Activated T-cell treated with anti-CD3 and anti-CD28 coated beads for 24 hours (primary cell): ENCODE results near the gene RNASEH2A.

Experiments used
- DNase-seq: peaks from one replicate; pipeline ENCODE4 v3.0.0-alpha.2; 2020; ENCODE audit warnings: low read depth

Gene RNASEH2A

DNA sequence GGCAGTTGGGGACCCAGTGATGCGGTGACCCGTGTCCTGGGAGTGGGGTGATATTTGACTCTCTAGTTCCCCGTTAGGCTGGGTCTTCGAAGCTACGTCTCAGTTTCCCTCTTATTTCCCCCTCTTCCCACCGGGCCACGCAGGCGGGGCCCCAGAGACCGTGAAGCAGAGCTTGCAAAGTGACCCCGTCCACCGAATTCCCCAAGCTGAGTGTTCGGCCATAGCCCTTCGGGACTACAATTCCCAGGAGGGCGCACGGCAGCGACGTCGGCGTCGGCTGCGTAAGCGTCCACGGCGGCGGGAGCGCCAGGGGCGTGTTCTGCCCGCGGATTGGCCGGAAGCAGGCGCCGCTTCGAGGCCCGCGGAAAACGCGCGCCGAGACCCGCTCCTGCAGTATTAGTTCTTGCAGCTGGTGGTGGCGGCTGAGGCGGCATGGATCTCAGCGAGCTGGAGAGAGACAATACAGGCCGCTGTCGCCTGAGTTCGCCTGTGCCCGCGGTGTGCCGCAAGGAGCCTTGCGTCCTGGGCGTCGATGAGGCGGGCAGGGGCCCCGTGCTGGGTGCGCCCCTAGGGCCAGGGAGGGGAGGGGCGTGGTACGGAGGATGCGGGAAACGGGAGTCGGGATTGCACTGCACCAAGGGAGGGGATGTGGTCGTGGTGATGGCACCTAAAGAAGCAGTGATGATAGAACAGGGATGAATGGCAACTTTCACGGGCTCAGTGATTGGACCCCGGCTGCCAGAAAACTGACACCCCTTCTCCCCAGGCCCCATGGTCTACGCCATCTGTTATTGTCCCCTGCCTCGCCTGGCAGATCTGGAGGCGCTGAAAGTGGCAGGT, at the start of gene RNASEH2A:
Gene RNASEH2A, plus strand, starts transcription at position 343 of the 840 bp plus-strand sequence. Its CDS starts 90 bp downstream, at position 433.
- DNase-seq = peak; percentile 87

DNA sequence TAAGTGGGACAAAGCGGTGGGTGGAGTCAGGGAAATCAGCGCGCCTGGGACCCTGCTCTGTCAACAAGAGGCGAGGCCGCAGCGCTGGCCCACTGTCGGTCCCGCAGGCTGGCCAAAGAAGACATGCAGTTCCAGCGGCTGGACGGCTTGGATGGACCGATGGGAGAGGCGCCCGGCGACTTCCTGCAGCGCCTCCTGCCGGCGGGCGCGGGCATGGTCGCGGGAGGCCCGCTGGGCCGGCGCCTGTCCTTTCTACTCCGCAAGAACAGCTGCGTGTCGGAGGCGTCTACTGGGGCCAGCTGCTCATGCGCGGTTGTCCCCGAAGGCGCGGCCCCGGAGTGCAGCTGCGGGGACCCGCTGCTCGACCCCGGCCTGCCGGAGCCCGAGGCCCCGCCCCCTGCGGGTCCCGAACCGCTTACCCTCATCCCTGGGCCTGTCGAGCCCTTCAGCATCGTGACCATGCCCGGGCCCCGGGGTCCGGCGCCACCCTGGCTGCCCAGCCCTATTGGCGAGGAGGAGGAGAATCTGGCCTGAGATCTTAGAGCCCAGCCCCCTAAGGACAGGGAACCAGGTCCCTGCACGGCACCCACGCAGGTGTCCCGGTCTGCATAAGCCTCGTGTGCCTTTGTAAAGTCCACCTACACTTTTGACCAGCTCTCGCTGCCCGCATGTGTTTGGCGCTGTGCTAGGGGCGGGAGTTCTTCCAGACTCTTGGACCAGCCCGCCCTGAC, 48.7 kb upstream of the RNASEH2A start:
- peak; percentile 54 for DNase-seq

DNA sequence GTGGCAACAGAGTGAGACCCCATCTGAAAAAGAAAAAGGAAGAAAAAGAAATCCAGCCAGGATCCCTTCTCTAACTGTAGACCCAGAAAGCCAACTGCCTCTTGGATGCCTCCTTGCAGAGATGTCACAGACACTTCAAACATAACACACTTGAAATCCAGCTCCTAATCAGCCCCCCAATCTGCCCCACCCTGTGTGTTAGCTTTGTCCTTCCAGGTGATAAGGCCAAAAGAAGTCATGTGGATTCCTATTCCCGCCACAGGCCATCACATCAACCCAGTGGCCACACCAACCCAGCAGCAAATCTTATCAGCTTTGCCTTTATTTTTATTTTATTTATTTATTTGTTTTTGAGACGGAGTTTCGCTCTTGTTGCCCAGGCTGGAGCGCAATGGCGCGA, 46.7 kb upstream of the RNASEH2A start:
- DNase-seq = no peak

DNA sequence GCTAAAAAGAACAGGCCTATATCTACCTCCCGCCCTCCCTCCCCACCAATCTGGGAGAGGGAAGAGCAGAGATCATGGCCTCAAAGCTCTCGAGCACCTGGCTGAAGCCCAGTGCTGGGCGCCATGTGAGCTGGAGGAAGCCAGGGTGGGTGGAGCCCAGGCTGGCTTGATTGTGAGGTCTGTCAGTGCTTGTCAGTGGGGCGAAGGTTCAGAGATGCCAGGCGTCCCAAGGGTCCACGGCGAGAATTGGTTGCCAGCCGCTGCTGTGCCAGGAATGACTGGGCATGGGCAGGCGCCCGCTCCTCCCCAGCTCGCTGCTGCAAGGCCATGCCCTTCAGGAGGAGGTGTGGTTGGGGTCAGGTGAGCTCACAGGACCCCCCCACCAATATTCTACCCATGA, 43.3 kb upstream of the RNASEH2A start:
- DNase-seq = no peak

DNA sequence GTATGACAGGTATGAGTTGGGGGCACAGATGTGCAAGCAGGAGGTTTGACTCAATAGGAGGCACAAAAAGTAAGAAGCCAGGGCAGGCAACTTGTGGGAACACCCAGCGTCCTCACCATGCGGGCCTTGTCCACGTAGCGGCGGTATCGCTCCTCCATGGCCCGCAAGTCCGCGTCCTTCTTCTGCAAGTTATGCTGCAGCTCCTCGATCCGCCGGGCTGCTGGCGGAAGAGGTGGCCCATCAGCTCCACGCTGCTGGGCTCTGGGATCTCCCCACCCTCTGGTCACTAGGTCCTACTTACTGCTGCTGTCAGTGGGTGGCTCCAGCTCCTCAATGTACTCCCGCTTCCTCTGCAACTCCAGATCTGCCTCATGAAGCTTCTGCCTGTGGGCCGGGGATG, 41.7 kb upstream of the RNASEH2A start:
- no peak for DNase-seq

DNA sequence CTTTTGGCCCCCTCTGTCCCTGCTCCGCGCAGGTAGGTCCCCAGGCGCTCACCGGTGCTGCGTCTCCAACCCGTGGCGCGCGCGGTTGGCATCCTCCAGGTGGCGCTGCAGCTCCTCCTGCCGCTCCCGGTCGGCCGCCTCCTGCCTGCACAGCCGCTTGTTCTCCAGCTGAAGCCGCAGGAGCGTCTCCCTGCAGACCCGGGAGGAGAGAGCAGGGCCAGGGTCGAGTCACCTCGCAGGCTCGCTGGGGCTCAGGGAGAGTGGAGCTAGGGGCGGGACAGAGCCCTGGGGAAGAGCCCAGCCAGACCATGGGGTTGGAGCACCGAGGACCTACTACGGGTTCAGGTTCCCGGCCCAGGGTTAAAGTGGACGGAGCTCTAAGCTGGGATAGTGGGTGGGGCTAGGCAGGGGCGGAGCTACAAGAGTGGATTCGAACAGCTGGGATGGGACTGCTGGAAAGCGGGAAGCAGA, 40.3 kb upstream of the RNASEH2A start:
- peak; percentile 58 for DNase-seq

DNA sequence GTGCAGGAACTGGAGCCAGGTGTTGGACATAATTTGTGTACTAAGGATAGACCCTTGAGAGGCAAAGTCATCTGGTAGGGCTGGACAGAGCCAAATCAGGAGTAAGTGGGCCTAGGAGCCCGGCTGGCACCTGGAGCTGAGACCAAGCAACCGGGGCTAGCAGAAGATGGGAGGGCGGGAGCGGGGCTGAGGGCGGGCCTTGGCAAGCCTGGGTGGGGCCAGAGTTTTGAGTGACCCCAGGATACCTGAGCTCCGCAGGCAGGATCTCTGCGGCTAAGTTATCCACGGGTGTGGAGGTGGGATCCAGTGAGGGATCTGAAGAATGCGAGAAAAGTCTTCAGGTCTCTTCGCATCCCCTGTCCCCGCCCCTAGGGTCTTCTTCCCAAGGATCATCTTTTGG, 39.2 kb upstream of the RNASEH2A start:
- no peak for DNase-seq

DNA sequence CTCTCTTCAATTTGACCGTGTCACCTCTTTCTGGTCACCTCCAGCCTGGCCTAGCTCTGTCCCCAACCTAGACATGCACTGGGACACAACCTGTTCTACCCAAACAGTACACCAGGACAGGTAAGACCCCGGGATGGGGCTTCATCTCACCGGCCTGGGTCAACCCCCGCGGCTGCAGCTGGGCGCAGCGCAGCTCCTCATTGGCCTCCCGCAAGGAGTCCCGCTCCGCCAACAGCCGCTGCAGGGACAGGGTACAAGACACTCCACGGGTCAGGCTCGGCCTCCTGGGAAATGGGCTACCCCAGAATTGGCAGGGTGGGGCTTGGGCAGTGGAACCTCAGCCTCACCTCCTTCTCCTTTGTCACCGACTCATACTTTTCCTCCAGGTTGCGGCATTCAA, 38.7 kb upstream of the RNASEH2A start:
- no peak for DNase-seq

DNA sequence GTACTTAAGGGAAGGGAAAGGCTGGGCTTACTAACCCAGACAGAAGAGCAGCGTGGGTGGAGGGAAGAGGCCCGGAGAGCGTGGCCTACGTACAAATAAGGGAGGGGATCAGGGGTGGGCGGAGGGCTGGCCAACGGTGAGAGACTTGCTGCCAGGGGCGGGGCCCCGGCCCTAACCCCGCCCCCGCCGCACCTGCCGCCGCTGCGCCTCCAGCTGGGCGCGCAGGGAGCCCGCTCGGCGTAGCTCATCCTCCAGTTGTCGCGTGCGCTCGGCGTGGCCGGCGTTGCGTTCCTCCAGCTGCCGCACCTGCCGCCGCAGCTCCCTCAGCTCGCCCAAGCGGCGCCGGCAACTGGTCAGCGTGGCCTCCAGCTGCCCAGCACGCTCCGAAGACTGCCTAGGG, 36.7 kb upstream of the RNASEH2A start:
- no peak for DNase-seq

DNA sequence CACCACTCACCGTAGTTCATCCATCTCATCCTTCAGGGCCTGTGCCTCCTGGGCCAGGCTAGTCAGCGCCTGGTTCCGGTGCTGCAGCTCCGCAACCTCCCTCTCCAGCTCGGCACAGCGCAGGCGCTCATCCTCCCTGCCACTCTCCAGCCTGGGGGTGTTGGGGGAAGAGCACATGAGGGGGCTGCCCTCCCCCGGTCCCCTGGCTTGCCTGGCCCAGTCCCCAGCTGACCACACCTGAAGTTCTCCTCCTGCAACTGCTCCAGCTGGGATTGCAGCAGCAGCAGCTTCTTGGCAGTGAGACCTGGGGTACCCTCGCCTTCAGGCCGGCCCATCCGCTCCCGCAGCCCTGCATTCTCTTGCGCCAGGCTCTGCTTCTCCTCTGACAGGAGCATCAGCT, 35.5 kb upstream of the RNASEH2A start:
- no peak for DNase-seq

DNA sequence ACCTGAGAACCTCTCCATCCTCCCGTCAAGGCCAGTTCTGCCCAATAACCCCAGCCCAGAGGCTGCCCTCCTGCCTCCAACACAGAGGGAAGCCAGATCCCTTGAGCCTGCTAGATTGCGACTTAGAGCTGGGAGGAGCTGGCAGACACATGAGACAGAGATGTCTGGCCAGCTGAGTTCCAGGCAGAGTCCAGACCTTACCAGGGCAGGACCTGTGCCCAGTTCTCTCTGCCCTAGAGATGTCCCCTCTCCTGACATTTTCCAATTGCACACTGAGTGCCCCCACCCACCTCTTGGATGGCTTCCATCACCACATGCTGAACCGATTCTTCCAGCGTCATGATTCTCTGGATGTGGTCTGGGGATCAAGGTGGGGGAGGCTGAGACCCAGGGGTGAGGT, 34.1 kb upstream of the RNASEH2A start:
- no peak for DNase-seq

DNA sequence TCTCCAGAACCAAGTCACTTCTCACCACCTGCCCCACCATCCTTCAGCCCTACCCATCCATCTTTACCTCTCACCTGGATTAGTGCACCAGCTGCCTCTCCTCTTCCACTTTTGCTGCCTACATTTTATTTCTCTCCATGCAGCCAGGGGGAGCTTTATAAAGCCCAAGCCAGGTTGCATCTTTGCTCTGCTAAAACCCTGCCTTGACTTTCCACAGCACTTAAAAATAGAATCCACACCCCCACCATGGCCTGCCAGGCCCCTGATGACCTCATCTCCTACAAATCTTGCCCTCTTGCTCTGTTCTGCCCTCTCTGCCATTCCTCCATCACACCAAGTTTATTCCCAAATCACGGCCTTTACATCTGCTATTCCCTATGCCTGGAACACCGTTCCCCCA, 32.8 kb upstream of the RNASEH2A start:
- no peak for DNase-seq

DNA sequence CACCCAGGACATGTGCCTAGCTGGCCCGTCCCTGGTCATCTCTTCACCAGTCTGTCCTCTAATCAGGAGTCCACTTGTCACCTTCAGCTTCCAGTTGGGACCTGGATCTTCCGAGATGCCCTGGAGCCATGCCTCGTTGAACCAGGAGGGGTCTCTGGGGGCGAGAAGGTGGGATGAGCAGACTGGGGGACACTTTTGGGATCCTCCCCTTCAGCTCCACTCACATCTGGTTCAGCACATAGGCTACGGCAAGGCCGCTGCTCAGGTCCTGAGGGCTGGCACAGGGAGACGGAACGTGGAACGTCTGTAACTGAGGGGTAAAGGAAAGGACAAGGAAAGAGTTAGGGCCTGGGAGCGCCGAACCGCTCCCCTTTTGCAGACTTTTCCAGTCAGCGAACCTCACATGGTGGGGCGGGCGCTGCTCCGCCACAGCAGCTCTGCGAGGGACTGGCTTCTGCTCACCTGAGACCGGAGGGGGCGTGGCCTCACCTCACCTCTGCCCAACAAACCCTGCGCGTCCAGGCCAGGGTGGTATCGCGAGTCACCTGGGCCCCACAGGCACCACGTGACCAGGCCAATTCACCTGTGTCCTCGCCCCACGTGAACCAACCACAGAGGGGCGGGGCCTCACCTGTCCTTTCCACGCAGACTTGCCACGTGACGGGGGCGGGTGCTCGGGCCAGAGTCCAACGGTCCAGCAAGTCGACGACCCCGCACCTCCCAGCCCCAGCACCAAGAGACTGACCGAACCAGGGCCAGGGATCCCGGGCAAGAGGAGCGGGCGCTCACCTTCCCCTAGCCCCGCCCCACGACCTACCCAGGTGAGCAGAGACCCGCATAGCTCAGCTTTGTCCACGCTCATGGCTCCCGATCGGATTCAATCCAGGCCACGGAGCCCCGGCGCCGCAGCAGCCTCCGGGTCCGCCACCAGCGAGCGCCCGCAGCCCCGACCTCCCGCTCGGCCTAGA, 31.5 kb upstream of the RNASEH2A start, which contains the start of gene HOOK2:
Gene HOOK2, minus strand, starts transcription at position 965 of the 968 bp plus-strand sequence. Its CDS starts 103 bp downstream, at position 862.
- no peak for DNase-seq

DNA sequence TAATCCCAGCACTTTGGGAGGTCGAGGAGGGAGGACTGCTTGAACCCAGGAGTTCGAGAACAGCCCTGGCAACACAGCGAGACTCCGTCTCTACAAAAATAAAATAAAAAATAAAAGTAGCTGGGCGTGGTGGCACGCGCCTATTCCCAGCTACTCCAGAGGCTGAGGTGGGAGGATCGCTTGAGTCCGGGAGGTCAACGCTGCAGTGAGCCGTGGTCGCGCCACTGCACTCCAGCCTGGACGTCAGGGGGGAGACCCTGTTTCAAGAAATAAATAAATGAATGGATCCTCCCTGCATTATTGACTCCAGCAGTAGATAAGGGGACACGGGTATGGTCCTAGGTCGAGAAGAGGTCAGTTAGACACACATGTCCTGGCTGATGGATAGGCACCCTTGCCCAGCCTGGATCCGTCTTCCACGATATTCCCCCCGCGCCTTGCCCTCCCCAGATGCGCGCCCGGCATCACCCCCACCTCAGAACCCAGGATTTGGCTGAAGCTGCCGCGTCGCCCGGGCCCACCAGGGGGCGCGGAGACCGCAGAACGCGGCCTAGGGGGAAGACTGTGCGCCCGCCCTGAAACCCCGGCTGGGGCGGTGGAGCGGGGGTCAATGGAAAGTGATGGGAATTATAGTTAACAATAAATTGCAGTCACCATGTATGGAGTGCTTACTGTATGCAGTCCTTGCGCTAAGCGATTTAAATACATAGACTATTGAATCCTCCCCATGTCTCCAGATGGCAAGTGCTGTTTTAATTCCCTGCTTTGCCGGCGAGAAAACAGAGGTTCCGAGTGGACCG, 29.0 kb upstream of the RNASEH2A start:
- peak; percentile 71 for DNase-seq

DNA sequence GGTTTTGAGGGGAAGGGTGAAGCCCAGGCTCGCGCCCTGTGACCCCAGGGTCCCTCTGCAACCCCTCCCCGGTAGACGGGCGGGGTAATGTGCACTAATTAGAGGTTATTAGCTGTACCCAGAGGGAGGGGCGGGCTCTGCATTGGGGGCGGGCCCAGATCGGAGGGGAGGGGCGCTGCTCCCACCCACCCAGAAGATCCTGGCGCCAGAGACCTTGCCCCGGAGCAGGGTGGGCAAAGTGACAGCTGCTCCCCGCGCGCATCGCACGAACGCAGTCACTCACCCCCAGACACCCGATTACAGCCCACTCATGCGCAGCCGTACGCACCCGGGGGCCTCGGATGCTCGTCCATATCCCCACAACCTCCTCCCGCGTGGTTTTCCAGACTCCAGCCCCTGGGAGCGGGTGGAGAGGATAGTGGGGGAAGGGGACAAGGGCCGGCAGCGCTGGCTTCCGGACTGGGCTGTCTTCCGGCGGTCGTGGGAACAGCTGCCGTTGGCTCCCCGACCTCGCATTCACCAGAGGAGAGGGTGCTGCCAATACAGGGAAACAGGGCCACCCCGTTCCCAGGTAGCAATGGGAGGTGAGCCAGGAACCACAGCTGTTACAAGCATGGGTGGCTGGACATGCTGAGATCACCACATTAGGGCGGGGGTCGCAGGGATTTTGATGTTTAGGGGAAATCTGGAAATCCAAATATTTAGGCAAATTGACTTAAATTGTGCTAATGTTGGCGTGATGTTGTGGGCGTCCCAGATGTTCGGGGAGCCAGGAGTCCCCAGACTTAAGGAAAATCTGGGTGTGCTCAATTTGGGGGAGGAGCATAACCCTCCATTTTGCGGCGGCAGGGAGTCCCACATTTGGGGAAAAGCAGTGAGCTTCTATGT, 28.1 kb upstream of the RNASEH2A start:
- DNase-seq = no peak

DNA sequence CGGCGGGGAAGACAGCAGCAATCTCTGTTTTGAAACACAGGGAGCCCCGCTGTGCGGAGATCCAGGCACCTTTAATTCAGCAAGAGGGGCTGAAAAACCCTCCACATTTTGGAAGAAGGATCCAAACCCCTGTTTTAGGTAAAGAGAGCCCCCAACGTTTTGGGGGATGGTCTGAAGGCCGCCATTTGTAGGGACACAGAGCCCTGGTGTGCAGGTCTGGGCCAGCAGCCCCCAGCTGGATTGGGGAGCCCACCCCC, 27.6 kb upstream of the RNASEH2A start:
- DNase-seq = no peak

DNA sequence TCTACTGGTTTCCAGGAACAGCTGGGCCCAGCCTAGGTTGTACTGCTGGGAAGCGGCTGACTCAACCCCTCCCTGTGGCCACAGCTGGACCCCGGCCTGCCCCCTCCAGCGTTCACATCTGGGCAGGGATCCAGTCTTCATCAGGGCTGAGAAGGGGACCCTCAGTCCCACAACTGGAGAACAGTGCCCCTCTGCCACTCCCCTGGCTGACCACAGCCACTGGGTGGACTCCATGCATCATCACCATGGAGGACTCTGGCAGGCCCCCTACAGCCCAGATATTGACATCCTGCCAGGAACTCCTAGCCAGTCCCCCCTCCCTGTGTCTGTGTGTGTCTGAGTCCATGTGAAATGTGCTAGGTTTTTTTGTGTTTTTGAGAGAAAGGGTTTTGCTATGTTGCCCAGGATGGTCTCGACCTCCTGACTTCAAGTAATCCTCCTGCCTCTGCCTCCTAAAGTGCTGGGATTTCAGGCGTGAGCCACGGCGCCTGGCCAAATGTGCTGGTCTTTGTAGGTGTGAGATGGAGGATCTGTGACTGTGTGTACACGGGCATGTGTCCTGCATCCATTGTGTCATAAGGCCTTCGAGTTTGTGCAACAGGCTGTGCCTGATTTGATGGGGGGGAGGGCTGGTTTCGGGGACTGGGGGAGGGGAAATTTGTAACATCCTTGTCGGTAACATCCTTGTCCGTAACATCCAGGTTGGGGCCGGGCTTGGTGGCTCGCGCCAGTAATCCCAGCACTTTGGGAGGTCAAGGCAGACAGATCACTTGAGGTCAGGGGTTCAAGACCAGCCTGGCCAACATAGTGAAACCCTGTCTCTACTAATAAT, 27.0 kb upstream of the RNASEH2A start:
- DNase-seq = no peak

DNA sequence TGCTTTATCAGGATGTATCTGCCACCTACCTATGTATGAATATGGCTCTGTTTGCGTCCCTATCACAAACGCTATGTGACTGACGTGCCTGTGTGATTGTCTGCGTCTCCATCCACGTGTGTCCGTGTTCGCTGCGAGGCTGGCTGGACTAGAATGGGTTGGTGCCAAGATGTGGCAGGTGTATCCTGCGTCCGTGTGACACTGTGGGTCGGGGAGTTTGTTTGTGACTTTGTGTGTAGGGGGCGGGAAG, 24.3 kb upstream of the RNASEH2A start:
- DNase-seq = no peak

DNA sequence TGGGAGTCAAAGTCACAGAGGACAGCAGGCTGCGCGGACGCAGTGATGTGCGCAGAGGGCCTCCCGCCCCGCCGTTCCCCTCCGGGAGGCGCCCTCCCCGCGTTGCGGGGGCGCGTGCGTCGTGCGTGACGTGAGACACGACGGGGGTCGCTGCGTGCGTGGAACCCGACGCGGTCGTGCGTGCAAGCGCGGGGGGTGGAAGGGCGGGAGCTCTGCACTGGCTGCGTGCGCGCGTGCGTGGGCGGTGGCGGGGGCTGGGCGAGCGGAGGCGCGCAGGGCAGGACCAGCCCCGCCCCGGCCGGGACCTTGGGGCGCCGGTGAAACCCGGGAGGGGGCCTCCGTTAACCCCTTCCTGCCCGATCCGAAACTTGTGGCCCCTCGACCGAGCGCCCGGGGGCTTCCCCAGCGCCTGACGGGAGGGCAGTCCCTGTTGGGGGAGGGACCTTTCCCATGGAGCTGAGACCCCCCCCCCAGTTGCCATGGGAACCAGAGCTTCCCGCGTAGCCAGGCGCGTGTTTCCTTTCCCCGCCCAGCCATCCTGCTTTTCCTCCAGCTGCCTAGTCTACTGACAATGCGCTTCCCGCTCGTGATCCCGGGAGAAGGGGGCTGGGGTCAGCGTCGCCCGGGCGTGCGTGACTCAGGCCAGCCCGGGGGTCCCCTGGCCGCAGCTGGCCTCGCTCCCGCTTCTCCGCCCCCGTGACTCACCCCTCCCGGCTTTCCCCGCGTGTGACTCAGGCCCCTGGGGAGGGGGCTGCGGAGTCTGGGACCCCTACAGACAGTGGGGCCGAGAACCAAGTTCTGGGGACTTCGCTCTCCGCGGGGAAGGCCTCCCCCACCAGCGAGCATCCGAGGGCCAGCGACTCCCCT, 23.7 kb upstream of the RNASEH2A start:
- peak; percentile 83 for DNase-seq
